ENCODE results near the gene GRID1.

GRID1 gene

GRCh38 chr10:86046845-86047460 lies 319.6 kb downstream of the GRID1 start:
- TF ChIP-seq, protein P1, sequence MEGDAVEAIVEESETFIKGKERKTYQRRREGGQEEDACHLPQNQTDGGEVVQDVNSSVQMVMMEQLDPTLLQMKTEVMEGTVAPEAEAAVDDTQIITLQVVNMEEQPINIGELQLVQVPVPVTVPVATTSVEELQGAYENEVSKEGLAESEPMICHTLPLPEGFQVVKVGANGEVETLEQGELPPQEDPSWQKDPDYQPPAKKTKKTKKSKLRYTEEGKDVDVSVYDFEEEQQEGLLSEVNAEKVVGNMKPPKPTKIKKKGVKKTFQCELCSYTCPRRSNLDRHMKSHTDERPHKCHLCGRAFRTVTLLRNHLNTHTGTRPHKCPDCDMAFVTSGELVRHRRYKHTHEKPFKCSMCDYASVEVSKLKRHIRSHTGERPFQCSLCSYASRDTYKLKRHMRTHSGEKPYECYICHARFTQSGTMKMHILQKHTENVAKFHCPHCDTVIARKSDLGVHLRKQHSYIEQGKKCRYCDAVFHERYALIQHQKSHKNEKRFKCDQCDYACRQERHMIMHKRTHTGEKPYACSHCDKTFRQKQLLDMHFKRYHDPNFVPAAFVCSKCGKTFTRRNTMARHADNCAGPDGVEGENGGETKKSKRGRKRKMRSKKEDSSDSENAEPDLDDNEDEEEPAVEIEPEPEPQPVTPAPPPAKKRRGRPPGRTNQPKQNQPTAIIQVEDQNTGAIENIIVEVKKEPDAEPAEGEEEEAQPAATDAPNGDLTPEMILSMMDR (IDR thresholded peaks at IDR 0.05; ENCODE audit: insufficient read depth, low read depth, low read length, missing control alignments), result no peak
- H3K4me3 ChIP-seq (ENCODE audit: low read length), result no peak overlapping the region
- DNase-seq (ENCODE audit: low read depth), result peak; percentile 47

GRCh38 chr10:86045896-86046295 lies 320.7 kb downstream of the GRID1 start:
- H3K4me3 ChIP-seq (ENCODE audit: low read length), result no peak overlapping the region
- DNase-seq (ENCODE audit: low read depth), result no peak
- TF ChIP-seq, protein P1 (IDR thresholded peaks at IDR 0.05; ENCODE audit: insufficient read depth, low read depth, low read length, missing control alignments), result no peak

GRCh38 chr10:86044029-86044428 lies 322.6 kb downstream of the GRID1 start:
- no peak overlapping the region for H3K4me3 ChIP-seq (ENCODE audit: low read length)
- DNase-seq (ENCODE audit: low read depth), result no peak
- TF ChIP-seq, protein P1 (IDR thresholded peaks at IDR 0.05; ENCODE audit: insufficient read depth, low read depth, low read length, missing control alignments), result no peak

DNA sequence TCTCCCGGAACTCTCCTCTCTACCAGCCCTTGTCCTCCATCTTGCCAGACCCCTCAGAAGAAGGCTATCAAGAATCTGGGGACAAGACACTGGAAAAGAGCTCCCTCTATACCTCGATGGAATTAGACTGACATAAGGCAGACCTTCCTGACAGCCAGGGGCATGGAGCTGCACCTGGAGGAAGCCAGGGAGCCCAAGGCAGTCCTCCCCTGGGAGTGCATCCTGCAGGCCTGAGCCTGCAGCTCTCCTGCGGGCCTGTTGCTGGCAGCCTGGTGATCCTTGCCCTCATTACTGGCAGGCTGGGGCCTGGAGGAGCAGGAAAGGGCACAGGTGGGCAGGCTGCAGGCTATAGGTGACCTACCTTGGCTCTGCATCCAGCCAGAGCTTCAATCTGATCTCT lies 323.4 kb downstream of the GRID1 start:
- H3K4me3 ChIP-seq (ENCODE audit: low read length), result no peak overlapping the region
- TF ChIP-seq, protein P1 (IDR thresholded peaks at IDR 0.05; ENCODE audit: insufficient read depth, low read depth, low read length, missing control alignments), result no peak
- no peak for DNase-seq (ENCODE audit: low read depth)

GRCh38 chr10:86042161-86042560 lies 324.4 kb downstream of the GRID1 start:
- H3K4me3 ChIP-seq (ENCODE audit: low read length), result no peak overlapping the region
- TF ChIP-seq, protein P1 (IDR thresholded peaks at IDR 0.05; ENCODE audit: insufficient read depth, low read depth, low read length, missing control alignments), result no peak
- DNase-seq (ENCODE audit: low read depth), result no peak

GRCh38 chr10:86041116-86041515 lies 325.5 kb downstream of the GRID1 start:
- DNase-seq (ENCODE audit: low read depth), result no peak
- no peak overlapping the region for H3K4me3 ChIP-seq (ENCODE audit: low read length)
- TF ChIP-seq, protein P1 (IDR thresholded peaks at IDR 0.05; ENCODE audit: insufficient read depth, low read depth, low read length, missing control alignments), result no peak

GRCh38 chr10:86038371-86038770 lies 328.2 kb downstream of the GRID1 start:
- TF ChIP-seq, protein P1 (IDR thresholded peaks at IDR 0.05; ENCODE audit: insufficient read depth, low read depth, low read length, missing control alignments), result no peak
- no peak for DNase-seq (ENCODE audit: low read depth)
- no peak overlapping the region for H3K4me3 ChIP-seq (ENCODE audit: low read length)
